Measurements from ENCODE around the gene COP1. TPM values are rescaled to one million over a fixed set of nuclear protein-coding genes. Genes with fewer than 3 reads are reported as not detected.

The COP1 gene
- total RNA-seq, 4 donors from 2014 or later, result 81.1 to 82.6 (median 81.5) TPM

GRCh38 chr1:175976865-175977642, 230.0 kb downstream of the COP1 start:
- no peak for TF ChIP-seq CTCF (IDR thresholded peaks at IDR 0.05; ENCODE audit: low read depth)

GRCh38 chr1:175969231-175969630, 237.9 kb downstream of the COP1 start:
- TF ChIP-seq CTCF (IDR thresholded peaks at IDR 0.05; ENCODE audit: low read depth), result no peak

- TF ChIP-seq CTCF (IDR thresholded peaks at IDR 0.05; ENCODE audit: low read depth), result no peak
These were observed 238.5 kb downstream of the COP1 start for GRCh38 chr1:175968486-175969172.

- no peak for TF ChIP-seq CTCF (IDR thresholded peaks at IDR 0.05; ENCODE audit: low read depth)
These were observed 243.3 kb downstream of the COP1 start for GRCh38 chr1:175963740-175964139.

GRCh38 chr1:175960169-175960568, 246.9 kb downstream of the COP1 start:
- TF ChIP-seq CTCF (IDR thresholded peaks at IDR 0.05; ENCODE audit: low read depth), result no peak

GRCh38 chr1:175951627-175952026, 255.5 kb downstream of the COP1 start:
- no peak for TF ChIP-seq CTCF (IDR thresholded peaks at IDR 0.05; ENCODE audit: low read depth)

- TF ChIP-seq CTCF (IDR thresholded peaks at IDR 0.05; ENCODE audit: low read depth), result no peak
These were observed 259.3 kb downstream of the COP1 start for GRCh38 chr1:175947771-175948170.

Data from subcutaneous adipose tissue (tissue), 4 donors.